Mesothelial cell of epicardium (in vitro differentiated cells): ENCODE results near the gene PITPNC1. TPM values are rescaled to one million over a fixed set of nuclear protein-coding genes. Genes with fewer than 3 reads are reported as not detected.
A peak's percentile ranks its signal among the peaks of the same experiment; 100 is the strongest.
"Not testable (repeated sequence)": the region's sequence is repeated elsewhere in the genome, so short reads cannot be mapped to it uniquely, and the experiment has no call there.

ENCODE experiments used
- DNase-seq, 2 experiments: peaks; one replicate each; pipeline ENCODE4 v3.0.0; 2021; ENCODE audit warnings: low spot score in 2 of 2; ENCODE audit not compliant: unreplicated experiment in 2 of 2
- H3K27ac Mint-ChIP-seq: 2 replicates; pipeline ENCODE4 v1.8.0; 2021; ENCODE audit warnings: mixed read lengths
- H3K27me3 Mint-ChIP-seq: 2 replicates; pipeline ENCODE4 v1.8.0; 2021; ENCODE audit warnings: low read depth, mixed read lengths
- H3K36me3 Mint-ChIP-seq: 2 replicates; pipeline ENCODE4 v1.8.0; 2021; ENCODE audit warnings: mixed read lengths
- H3K4me1 Mint-ChIP-seq: 2 replicates; pipeline ENCODE4 v1.8.0; 2021; ENCODE audit warnings: mixed read lengths
- H3K4me3 Mint-ChIP-seq: 2 replicates; pipeline ENCODE4 v1.8.0; 2021; ENCODE audit warnings: mild to moderate bottlenecking, moderate library complexity, mixed read lengths
- H3K9me3 Mint-ChIP-seq: 2 replicates; pipeline ENCODE4 v1.8.0; 2021; ENCODE audit warnings: mixed read lengths
- CTCF ChIP-seq: fragments of 200-600 bp; sonication (generic); IDR thresholded peaks from one replicate; pipeline ENCODE4 v1.5.0; 2021; ENCODE audit warnings: antibody characterized with exemption; ENCODE audit not compliant: unreplicated experiment
- total RNA-seq: library from RNA; stranded (reverse); gene quantifications from 3 replicates; pipeline ENCODE4 v1.2.1, GENCODE V29; 2021

The PITPNC1 gene
- total RNA-seq, 1 donor from 2014 or later = 19.9 TPM

- Mint-ChIP-seq H3K27ac (peak overlapping the region; percentile 9), H3K27me3 (no peaks in the 10 kb centered on the region), H3K4me3 (no peak overlapping the region), H3K4me1 (peaks cover 15% of the 10 kb centered on the region), H3K36me3 (peaks cover 4% of the 10 kb centered on the region), H3K9me3 (peaks cover 6% of the 10 kb centered on the region)
- no peak for TF ChIP-seq CTCF
- DNase-seq = no peak
These were observed 90.7 kb downstream of the PITPNC1 start for GRCh38 chr17:67467500-67468455.

GRCh38 chr17:67469208-67469980 is 92.3 kb downstream of the PITPNC1 start:
- Mint-ChIP-seq H3K36me3 (peaks cover 4% of the 10 kb centered on the region), H3K27me3 (no peaks in the 10 kb centered on the region), H3K4me3 (peak overlapping the region; percentile 22)

GRCh38 chr17:67470163-67470562 is 93.1 kb downstream of the PITPNC1 start:
- peaks cover 25% of the 10 kb centered on the region for H3K4me1 Mint-ChIP-seq
- H3K27me3 Mint-ChIP-seq = no peaks in the 10 kb centered on the region
- peaks cover 4% of the 10 kb centered on the region for H3K36me3 Mint-ChIP-seq
- DNase-seq = no peak
- no peak for TF ChIP-seq CTCF
- peaks cover 6% of the 10 kb centered on the region for H3K9me3 Mint-ChIP-seq
- no peak overlapping the region for H3K4me3 Mint-ChIP-seq
- no peak overlapping the region for H3K27ac Mint-ChIP-seq

More at GRCh38 chr17:67469208-67469980, 92.3 kb downstream of the PITPNC1 start:
- peak overlapping the region; percentile 60 for H3K27ac Mint-ChIP-seq
- H3K9me3 Mint-ChIP-seq = peaks cover 6% of the 10 kb centered on the region
- peak in 1 of 2 experiments; percentile 45 for DNase-seq
- H3K4me1 Mint-ChIP-seq = peaks cover 22% of the 10 kb centered on the region
- no peak for TF ChIP-seq CTCF

GRCh38 chr17:67471118-67471517 is 94.0 kb downstream of the PITPNC1 start:
- no peak for DNase-seq
- H3K4me3 Mint-ChIP-seq = no peak overlapping the region
- H3K27me3 Mint-ChIP-seq = no peaks in the 10 kb centered on the region
- no peak for TF ChIP-seq CTCF
- H3K27ac Mint-ChIP-seq = no peak overlapping the region
- peaks cover 6% of the 10 kb centered on the region for H3K9me3 Mint-ChIP-seq
- H3K36me3 Mint-ChIP-seq = peaks cover 4% of the 10 kb centered on the region
- H3K4me1 Mint-ChIP-seq = peaks cover 33% of the 10 kb centered on the region

- peaks cover 31% of the 10 kb centered on the region for H3K4me1 Mint-ChIP-seq
- H3K27me3 Mint-ChIP-seq, DNase-seq, H3K9me3 Mint-ChIP-seq, H3K27ac Mint-ChIP-seq, H3K36me3 Mint-ChIP-seq, H3K4me3 Mint-ChIP-seq: not testable (repeated sequence)
These were observed 95.5 kb downstream of the PITPNC1 start for GRCh38 chr17:67472606-67473005.
